CD4-positive, alpha-beta T cell treated with Interleukin-6 for 4 hours (primary cell): ENCODE data around the gene CEACAM8.
A peak's percentile ranks its signal among the peaks of the same experiment; 100 is the strongest.
"Not testable (repeated sequence)": the region's sequence is repeated elsewhere in the genome, so short reads cannot be mapped to it uniquely, and the experiment has no call there.

ENCODE experiments used
- DNase-seq: peaks from one replicate; pipeline ENCODE4 v3.0.0-alpha.2; 2020; ENCODE audit warnings: mixed read lengths

The CEACAM8 gene

GRCh38 chr19:42571116-42571515 lies 23.6 kb downstream of the CEACAM8 start:
- no peak for DNase-seq

- DNase-seq, result no peak
These were observed 25.5 kb downstream of the CEACAM8 start for GRCh38 chr19:42569193-42569592.

GRCh38 chr19:42568006-42568405 lies 26.7 kb downstream of the CEACAM8 start:
- no peak for DNase-seq

GRCh38 chr19:42567567-42567966 lies 27.2 kb downstream of the CEACAM8 start:
- no peak for DNase-seq

GRCh38 chr19:42563352-42564210 lies 31.1 kb downstream of the CEACAM8 start:
- peak; percentile 25 for DNase-seq

GRCh38 chr19:42561512-42561911 lies 33.2 kb downstream of the CEACAM8 start:
- DNase-seq, result no peak

GRCh38 chr19:42560731-42561130 lies 34.0 kb downstream of the CEACAM8 start:
- no peak for DNase-seq

GRCh38 chr19:42558450-42559150 lies 36.1 kb downstream of the CEACAM8 start:
- DNase-seq, result no peak

- DNase-seq, result not testable (repeated sequence)
These were observed 37.3 kb downstream of the CEACAM8 start for GRCh38 chr19:42557386-42557871.

- no peak for DNase-seq
These were observed 38.9 kb downstream of the CEACAM8 start for GRCh38 chr19:42555801-42556200.

- no peak for DNase-seq
These were observed 39.4 kb downstream of the CEACAM8 start for GRCh38 chr19:42555317-42555716.

GRCh38 chr19:42554046-42554575 lies 40.6 kb downstream of the CEACAM8 start:
- DNase-seq, result no peak

GRCh38 chr19:42553292-42554045 lies 41.3 kb downstream of the CEACAM8 start:
- no peak for DNase-seq

- DNase-seq, result no peak
These were observed 42.3 kb downstream of the CEACAM8 start for GRCh38 chr19:42552086-42553065.

- DNase-seq, result not testable (repeated sequence)
These were observed 44.2 kb downstream of the CEACAM8 start for GRCh38 chr19:42550521-42550920.

- not testable (repeated sequence) for DNase-seq
These were observed 45.7 kb downstream of the CEACAM8 start for GRCh38 chr19:42549067-42549466.

GRCh38 chr19:42548552-42548951 lies 46.2 kb downstream of the CEACAM8 start:
- no peak for DNase-seq

- no peak for DNase-seq
These were observed 46.8 kb downstream of the CEACAM8 start for GRCh38 chr19:42547929-42548328.

GRCh38 chr19:42546831-42547500 lies 47.8 kb downstream of the CEACAM8 start:
- DNase-seq, result no peak

GRCh38 chr19:42544146-42544545 lies 50.6 kb downstream of the CEACAM8 start:
- no peak for DNase-seq

- no peak for DNase-seq
These were observed 51.9 kb downstream of the CEACAM8 start for GRCh38 chr19:42542791-42543190.
